ENCODE data around the gene KLRD1.
"Not testable (repeated sequence)": the region's sequence is repeated elsewhere in the genome, so short reads cannot be mapped to it uniquely, and the experiment has no call there.

The KLRD1 gene

GRCh38 chr12:10336196-10336595, 28.5 kb downstream of the KLRD1 start:
- not testable (repeated sequence) for DNase-seq (ENCODE audit: extremely low read depth in 1 of 2, low read depth in 1 of 2)

GRCh38 chr12:10338470-10338869, 30.8 kb downstream of the KLRD1 start:
- DNase-seq (ENCODE audit: extremely low read depth in 1 of 2, low read depth in 1 of 2), result not testable (repeated sequence)

- no peak for DNase-seq (ENCODE audit: extremely low read depth in 1 of 2, low read depth in 1 of 2)
Observed at GRCh38 chr12:10339053-10339840, 31.6 kb downstream of the KLRD1 start.

GRCh38 chr12:10340946-10341345, 33.3 kb downstream of the KLRD1 start:
- DNase-seq (ENCODE audit: extremely low read depth in 1 of 2, low read depth in 1 of 2), result not testable (repeated sequence)

- DNase-seq (ENCODE audit: extremely low read depth in 1 of 2, low read depth in 1 of 2), result no peak
Observed at GRCh38 chr12:10341892-10342509, 34.3 kb downstream of the KLRD1 start.

GRCh38 chr12:10351457-10351856, 43.8 kb downstream of the KLRD1 start:
- DNase-seq (ENCODE audit: extremely low read depth in 1 of 2, low read depth in 1 of 2), result not testable (repeated sequence)

GRCh38 chr12:10354071-10354470, 46.4 kb downstream of the KLRD1 start:
- DNase-seq (ENCODE audit: extremely low read depth in 1 of 2, low read depth in 1 of 2), result no peak

GRCh38 chr12:10354502-10354901, 46.8 kb downstream of the KLRD1 start:
- no peak for DNase-seq (ENCODE audit: extremely low read depth in 1 of 2, low read depth in 1 of 2)

- no peak for DNase-seq (ENCODE audit: extremely low read depth in 1 of 2, low read depth in 1 of 2)
Observed at GRCh38 chr12:10358131-10358530, 50.5 kb downstream of the KLRD1 start.

- DNase-seq (ENCODE audit: extremely low read depth in 1 of 2, low read depth in 1 of 2), result no peak
Observed at GRCh38 chr12:10358969-10359368, 51.3 kb downstream of the KLRD1 start.

GRCh38 chr12:10361084-10361483, 53.4 kb downstream of the KLRD1 start:
- DNase-seq (ENCODE audit: extremely low read depth in 1 of 2, low read depth in 1 of 2), result no peak

- DNase-seq (ENCODE audit: extremely low read depth in 1 of 2, low read depth in 1 of 2), result no peak
Observed at GRCh38 chr12:10361622-10362021, 54.0 kb downstream of the KLRD1 start.

- DNase-seq (ENCODE audit: extremely low read depth in 1 of 2, low read depth in 1 of 2), result no peak
Observed at GRCh38 chr12:10362325-10362724, 54.7 kb downstream of the KLRD1 start.

- no peak for DNase-seq (ENCODE audit: extremely low read depth in 1 of 2, low read depth in 1 of 2)
Observed at GRCh38 chr12:10362828-10363657, 55.4 kb downstream of the KLRD1 start.

GRCh38 chr12:10363658-10363913, 55.9 kb downstream of the KLRD1 start:
- no peak for DNase-seq (ENCODE audit: extremely low read depth in 1 of 2, low read depth in 1 of 2)

GRCh38 chr12:10363914-10364814, 56.5 kb downstream of the KLRD1 start:
- DNase-seq (ENCODE audit: extremely low read depth in 1 of 2, low read depth in 1 of 2), result no peak

- DNase-seq (ENCODE audit: extremely low read depth in 1 of 2, low read depth in 1 of 2), result no peak
Observed at GRCh38 chr12:10364815-10365622, 57.3 kb downstream of the KLRD1 start.

- no peak for DNase-seq (ENCODE audit: extremely low read depth in 1 of 2, low read depth in 1 of 2)
Observed at GRCh38 chr12:10365696-10366405, 58.2 kb downstream of the KLRD1 start.

- no peak for DNase-seq (ENCODE audit: extremely low read depth in 1 of 2, low read depth in 1 of 2)
Observed at GRCh38 chr12:10366875-10367274, 59.2 kb downstream of the KLRD1 start.

Data from activated CD8-positive, alpha-beta memory T cell treated with anti-CD3 and anti-CD28 coated beads for 1 hour (primary cell).